Liver (tissue), 9 donors: ENCODE measurements around the gene AP1S1. TPM values are rescaled to one million over a fixed set of nuclear protein-coding genes. Genes with fewer than 3 reads are reported as not detected.

ENCODE experiments used
- DNase-seq: peaks from one replicate; pipeline ENCODE4 v3.0.0-alpha.2; 2017; ENCODE audit warnings: low spot score
- H3K27ac ChIP-seq, 2 donors: one replicate each; pipeline ENCODE4 v1.7.0; 2013; ENCODE audit warnings: inconsistent platforms in 2 of 2, low read length in 2 of 2, control low read depth in 1 of 2, low read depth in 1 of 2, mild to moderate bottlenecking in 1 of 2
- H3K27me3 ChIP-seq, 4 donors: one replicate each; pipeline versions ENCODE4 v1.6.1 to v1.7.0; 2013; ENCODE audit warnings: low read length in 3 of 4, inconsistent platforms in 1 of 4, mild to moderate bottlenecking in 1 of 4, moderate library complexity in 1 of 4; ENCODE audit not compliant: control insufficient read depth in 4 of 4, insufficient read depth in 4 of 4
- H3K36me3 ChIP-seq, 4 donors: one replicate each; pipeline versions ENCODE4 v1.6.1 to v1.7.0; 2013; ENCODE audit warnings: low read length in 3 of 4, mild to moderate bottlenecking in 3 of 4, low read depth in 1 of 4, moderate library complexity in 1 of 4; ENCODE audit not compliant: control insufficient read depth in 4 of 4, insufficient read depth in 3 of 4
- H3K4me1 ChIP-seq, 4 donors: one replicate each; pipeline versions ENCODE4 v1.6.1 to v1.7.0; 2013; ENCODE audit warnings: low read length in 3 of 4, mild to moderate bottlenecking in 3 of 4, moderate library complexity in 1 of 4; ENCODE audit not compliant: control insufficient read depth in 4 of 4, insufficient read depth in 4 of 4
- H3K4me3 ChIP-seq, 3 donors: one replicate each; pipeline versions ENCODE4 v1.6.1 to v1.7.0; 2013; ENCODE audit warnings: low read length in 3 of 3, control low read depth in 1 of 3, low read depth in 1 of 3, mild to moderate bottlenecking in 1 of 3
- H3K9ac ChIP-seq, 2 donors: one replicate each; pipeline ENCODE4 v1.7.0; 2013; ENCODE audit warnings: low read length in 2 of 2, mild to moderate bottlenecking in 2 of 2, moderate library complexity in 2 of 2, control low read depth in 1 of 2, low read depth in 1 of 2
- H3K9me3 ChIP-seq, 4 donors: one replicate each; pipeline versions ENCODE4 v1.6.1 to v1.7.0; 2013; ENCODE audit warnings: low read length in 3 of 4; ENCODE audit not compliant: control insufficient read depth in 4 of 4
- ATF3 ChIP-seq: IDR thresholded peaks from 2 replicates; pipeline ENCODE4 v1.6.1; 2016; ENCODE audit warnings: antibody characterized with exemption
- EGR1 ChIP-seq, 2 donors: IDR thresholded peaks; 2 replicates each; pipeline ENCODE4 v1.6.1; 2016 to 2018; ENCODE audit warnings: antibody characterized with exemption in 2 of 2, low read depth in 2 of 2
- FOXA1 ChIP-seq: IDR thresholded peaks from 2 replicates; pipeline ENCODE4 v1.6.1; 2016; ENCODE audit warnings: antibody characterized with exemption
- FOXA2 ChIP-seq: IDR thresholded peaks from 2 replicates; pipeline ENCODE4 v1.6.1; 2016; ENCODE audit warnings: antibody characterized with exemption
- GABPA ChIP-seq, 2 donors: IDR thresholded peaks in 1 of 2; conservative IDR thresholded peaks in 1 of 2; 2 replicates each; pipeline ENCODE4 v1.6.1; 2016; ENCODE audit warnings: antibody characterized with exemption in 2 of 2, mild to moderate bottlenecking in 1 of 2, moderate library complexity in 1 of 2
- HNF4A ChIP-seq, 2 donors: conservative IDR thresholded peaks; 2 replicates each; pipeline ENCODE4 v1.6.1; 2016; ENCODE audit warnings: antibody characterized with exemption in 2 of 2, mild to moderate bottlenecking in 2 of 2
- HNF4G ChIP-seq: IDR thresholded peaks from 2 replicates; pipeline ENCODE4 v1.6.1; 2016; ENCODE audit warnings: antibody characterized with exemption
- JUND ChIP-seq, 2 donors: IDR thresholded peaks; 2 replicates each; pipeline ENCODE4 v1.6.1; 2016; ENCODE audit warnings: antibody characterized with exemption in 2 of 2
- MAX ChIP-seq: IDR thresholded peaks from 2 replicates; pipeline ENCODE4 v1.6.1; 2016; ENCODE audit warnings: antibody characterized with exemption
- NR2F2 ChIP-seq: IDR thresholded peaks from 2 replicates; pipeline ENCODE4 v1.6.1; 2016; ENCODE audit warnings: antibody characterized with exemption
- RAD21 ChIP-seq, 2 donors: IDR thresholded peaks; 2 replicates each; pipeline ENCODE4 v1.6.1; 2016; ENCODE audit warnings: antibody characterized with exemption in 2 of 2, mild to moderate bottlenecking in 2 of 2
- REST ChIP-seq: IDR thresholded peaks from 2 replicates; pipeline ENCODE4 v1.6.1; 2016; ENCODE audit warnings: antibody characterized with exemption, mild to moderate bottlenecking
- RXRA ChIP-seq, 2 donors: IDR thresholded peaks; 2 replicates each; pipeline ENCODE4 v1.6.1; 2017 to 2018; ENCODE audit warnings: antibody characterized with exemption in 2 of 2, mild to moderate bottlenecking in 1 of 2
- SP1 ChIP-seq: IDR thresholded peaks from 2 replicates; pipeline ENCODE4 v1.6.1; 2018; ENCODE audit warnings: antibody characterized with exemption, mild to moderate bottlenecking
- TAF1 ChIP-seq: conservative IDR thresholded peaks from 2 replicates; pipeline ENCODE4 v1.6.1; 2016; ENCODE audit warnings: antibody characterized with exemption, mild to moderate bottlenecking
- YY1 ChIP-seq: IDR thresholded peaks from 2 replicates; pipeline ENCODE4 v1.6.1; 2016; ENCODE audit warnings: antibody characterized with exemption, mild to moderate bottlenecking
- ZBTB33 ChIP-seq: IDR thresholded peaks from 2 replicates; pipeline ENCODE4 v1.6.1; 2016; ENCODE audit warnings: antibody characterized with exemption
- WGBS: extraction: QIAGEN DNeasy Blood & Tissue Kit; methylation state at CpG from one replicate; pipeline ENCODE4 v1.1.7; 2013; 5-methylcytosine and 5-hydroxymethylcytosine counted together
- polyA plus RNA-seq, 2 donors: library from polyadenylated mRNA; stranded (reverse) in 1 of 2; unstranded in 1 of 2; fragments of 200-250 nt in 1 of 2; fragments of >200 nt in 1 of 2; fragmentation: Nextera tagmentation in 1 of 2; extraction: Ambion mirVana in 1 of 2; gene quantifications; one replicate each; pipeline versions ENCODE4 v1.2.1 to v1.2.3, GENCODE V29; 2013 to 2015
- total RNA-seq, 2 donors: library from RNA; depleted of rRNA; stranded (reverse); fragments of >200 nt; gene quantifications; one replicate each; pipeline ENCODE4 v1.2.3, GENCODE V29; 2014
- TF ChIP-seq, protein P1 (sequence below): fragments of 150-350 bp; IDR thresholded peaks from 2 replicates; pipeline ENCODE4 v1.5.1; 2017; ENCODE audit warnings: improper control_type of control experiment, low read depth, low read length; ENCODE audit not compliant: missing input control
- donor health status: healthy.
- donor health status: healthy.
- donor health status: healthy.
- donor health status: healthy.
- donor health status: healthy.

The AP1S1 gene
- total and polyA plus RNA-seq, 4 donors, result 13.8 to 25.7 (median 22.0) TPM

GRCh38 chr7:101167645-101168411 is 13.6 kb downstream of the AP1S1 start:
- no peak overlapping the region for H3K9ac ChIP-seq
- peaks cover 8 to 42% (median 18%) of the 10 kb centered on the region in 4 donors for H3K4me1 ChIP-seq
- no peaks in the 10 kb centered on the region for H3K36me3 ChIP-seq
- peaks cover 9 to 14% (median 11%) of the 10 kb centered on the region in 4 donors for H3K27me3 ChIP-seq
- no peak for TF ChIP-seq TAF1
- TF ChIP-seq JUND (IDR thresholded peaks at IDR 0.05), result no peak
- TF ChIP-seq HNF4G, result no peak
- TF ChIP-seq RXRA (IDR thresholded peaks at IDR 0.05), result no peak
- TF ChIP-seq FOXA2, result no peak
- TF ChIP-seq GABPA (IDR thresholded peaks at IDR 0.05 in 1 of 2, conservative IDR thresholded peaks at IDR 0.05 in 1 of 2), result no peak
- TF ChIP-seq SP1, result no peak
- no peak for TF ChIP-seq RAD21 (IDR thresholded peaks at IDR 0.05)
- H3K9me3 ChIP-seq, result no peaks in the 10 kb centered on the region
- H3K27ac ChIP-seq, result no peak overlapping the region
- WGBS, result 4% methylated on average over 12 of the region's 12 CpGs
- no peak for DNase-seq
- no peak overlapping the region for H3K4me3 ChIP-seq

GRCh38 chr7:101168412-101169049 is 14.3 kb downstream of the AP1S1 start:
- peaks cover 14 to 43% (median 20%) of the 10 kb centered on the region in 4 donors for H3K4me1 ChIP-seq
- 8% methylated on average over 6 of the region's 6 CpGs for WGBS
- H3K4me3 ChIP-seq, result no peak overlapping the region
- H3K9me3 ChIP-seq, result no peaks in the 10 kb centered on the region
- no peak for DNase-seq
- H3K36me3 ChIP-seq, result no peaks in the 10 kb centered on the region
- H3K9ac ChIP-seq, result no peak overlapping the region
- no peak overlapping the region for H3K27ac ChIP-seq
- TF ChIP-seq RAD21 (IDR thresholded peaks at IDR 0.05) (no peak), SP1 (no peak), NR2F2 (no peak), EGR1 (IDR thresholded peaks at IDR 0.05; ENCODE audit: low read depth in 2 of 2) (no peak), HNF4A (conservative IDR thresholded peaks at IDR 0.05) (no peak), ZBTB33 (no peak), GABPA (IDR thresholded peaks at IDR 0.05 in 1 of 2, conservative IDR thresholded peaks at IDR 0.05 in 1 of 2) (no peak), JUND (IDR thresholded peaks at IDR 0.05) (no peak), RXRA (IDR thresholded peaks at IDR 0.05) (no peak), ATF3 (no peak), FOXA1 (no peak), TAF1 (no peak), MAX (no peak), HNF4G (no peak), YY1 (no peak), FOXA2 (no peak), REST (no peak)
- TF ChIP-seq, protein P1, sequence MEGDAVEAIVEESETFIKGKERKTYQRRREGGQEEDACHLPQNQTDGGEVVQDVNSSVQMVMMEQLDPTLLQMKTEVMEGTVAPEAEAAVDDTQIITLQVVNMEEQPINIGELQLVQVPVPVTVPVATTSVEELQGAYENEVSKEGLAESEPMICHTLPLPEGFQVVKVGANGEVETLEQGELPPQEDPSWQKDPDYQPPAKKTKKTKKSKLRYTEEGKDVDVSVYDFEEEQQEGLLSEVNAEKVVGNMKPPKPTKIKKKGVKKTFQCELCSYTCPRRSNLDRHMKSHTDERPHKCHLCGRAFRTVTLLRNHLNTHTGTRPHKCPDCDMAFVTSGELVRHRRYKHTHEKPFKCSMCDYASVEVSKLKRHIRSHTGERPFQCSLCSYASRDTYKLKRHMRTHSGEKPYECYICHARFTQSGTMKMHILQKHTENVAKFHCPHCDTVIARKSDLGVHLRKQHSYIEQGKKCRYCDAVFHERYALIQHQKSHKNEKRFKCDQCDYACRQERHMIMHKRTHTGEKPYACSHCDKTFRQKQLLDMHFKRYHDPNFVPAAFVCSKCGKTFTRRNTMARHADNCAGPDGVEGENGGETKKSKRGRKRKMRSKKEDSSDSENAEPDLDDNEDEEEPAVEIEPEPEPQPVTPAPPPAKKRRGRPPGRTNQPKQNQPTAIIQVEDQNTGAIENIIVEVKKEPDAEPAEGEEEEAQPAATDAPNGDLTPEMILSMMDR, result no peak
- H3K27me3 ChIP-seq, result peaks cover 9 to 16% (median 14%) of the 10 kb centered on the region in 4 donors
